Colonic mucosa (tissue), 4 donors: ENCODE data around the gene FAU. TPM values are rescaled to one million over a fixed set of nuclear protein-coding genes. Genes with fewer than 3 reads are reported as not detected.

Source experiments
- DNase-seq: peaks from one replicate; pipeline ENCODE4 v3.0.0-alpha.2; 2020
- H3K27ac ChIP-seq: fragments of 200-600 bp; one replicate; pipeline ENCODE4 v1.8.0; 2021
- H3K27me3 ChIP-seq: fragments of 200-600 bp; one replicate; pipeline ENCODE4 v1.8.0; 2021
- H3K36me3 ChIP-seq: fragments of 200-600 bp; one replicate; pipeline ENCODE4 v1.8.0; 2021
- H3K4me1 ChIP-seq: fragments of 200-600 bp; one replicate; pipeline ENCODE4 v1.8.0; 2021; ENCODE audit warnings: mild to moderate bottlenecking
- H3K4me3 ChIP-seq: fragments of 200-600 bp; one replicate; pipeline ENCODE4 v1.8.0; 2021
- H3K9ac ChIP-seq, 2 donors: one replicate each; pipeline ENCODE4 v1.7.0; 2013; ENCODE audit warnings: control low read depth in 2 of 2, low read depth in 2 of 2, low read length in 2 of 2
- H3K9me3 ChIP-seq: fragments of 200-600 bp; one replicate; pipeline ENCODE4 v1.8.0; 2021
- CTCF ChIP-seq: fragments of 200-600 bp; IDR thresholded peaks from one replicate; pipeline ENCODE4 v1.8.0; 2022; ENCODE audit warnings: antibody characterized with exemption, mild to moderate bottlenecking
- intact Hi-C: fragments of 100-400 bp; cut with DNase I; formaldehyde crosslinking; loops from one replicate; pipeline ENCODE4 v1.14.1; 2022
- total RNA-seq, 2 donors: library from RNA; stranded (reverse); fragmentation: NEBNext Ultra II Directional in 1 of 2; extraction: Animal tissue kit (Norgen Biotek cat#: 25700) in 1 of 2; gene quantifications; one replicate each; pipeline ENCODE4 v1.2.1, GENCODE V29; 2021
- donor health status: healthy.
- donor health status: DM: no; HTN: no; CAD: no.
- donor health status: DM: no; HTN: no; CAD: no.

The FAU gene
- total RNA-seq, 2 donors from 2014 or later, result 752 to 950 TPM

GRCh38 chr11:65114538-65115171, 7.3 kb downstream of the FAU start:
- intact Hi-C loops, result loop anchor here (5.0 to 10.0 kb wide), 3 partner anchors 102 to 267 kb away; partner anchors contain the start of gene ARL2
- Histone ChIP-seq H3K9me3 (no peaks in the 10 kb centered on the region), H3K36me3 (peaks cover 2% of the 10 kb centered on the region), H3K4me3 (no peak overlapping the region), H3K27ac (no peak overlapping the region), H3K9ac (peak overlapping the region in 1 of 2 donors; percentile 35), H3K27me3 (no peaks in the 10 kb centered on the region), H3K4me1 (peaks cover 31% of the 10 kb centered on the region)
- no peak for DNase-seq
- TF ChIP-seq CTCF, result no peak

- DNase-seq, result no peak
- H3K9ac ChIP-seq, result no peak overlapping the region
- peaks cover 31% of the 10 kb centered on the region for H3K4me1 ChIP-seq
- no peak overlapping the region for H3K27ac ChIP-seq
- no peaks in the 10 kb centered on the region for H3K27me3 ChIP-seq
- intact Hi-C loops, result loop anchor here (10.0 kb wide), 1 partner anchor 141 kb away; no protein-coding TSS in a partner anchor
- no peak overlapping the region for H3K4me3 ChIP-seq
- TF ChIP-seq CTCF, result no peak
- H3K36me3 ChIP-seq, result no peaks in the 10 kb centered on the region
- no peaks in the 10 kb centered on the region for H3K9me3 ChIP-seq
Observed at GRCh38 chr11:65113839-65114238, 8.1 kb downstream of the FAU start.

- Histone ChIP-seq H3K9me3 (no peaks in the 10 kb centered on the region), H3K4me1 (peaks cover 31% of the 10 kb centered on the region), H3K9ac (peak overlapping the region; percentile 81 to 83), H3K36me3 (no peaks in the 10 kb centered on the region), H3K4me3 (peak overlapping the region; percentile 57), H3K27me3 (no peaks in the 10 kb centered on the region), H3K27ac (peak overlapping the region; percentile 44)
- intact Hi-C loops, result loop anchor here (10.0 kb wide), 1 partner anchor 141 kb away; no protein-coding TSS in a partner anchor
- no peak for TF ChIP-seq CTCF
- DNase-seq, result no peak
Observed at GRCh38 chr11:65113361-65113756, 8.6 kb downstream of the FAU start.

GRCh38 chr11:65112546-65113360, 9.2 kb downstream of the FAU start:
- peak overlapping the region; percentile 81 to 83 for H3K9ac ChIP-seq
- intact Hi-C loops, result loop anchor here (10.0 kb wide), 1 partner anchor 142 kb away; no protein-coding TSS in a partner anchor
- TF ChIP-seq CTCF, result peak; percentile 90
- H3K36me3 ChIP-seq, result no peaks in the 10 kb centered on the region
- peak; percentile 77 for DNase-seq
- peaks cover 31% of the 10 kb centered on the region for H3K4me1 ChIP-seq
- H3K27me3 ChIP-seq, result no peaks in the 10 kb centered on the region
- H3K27ac ChIP-seq, result peak overlapping the region; percentile 44
- no peaks in the 10 kb centered on the region for H3K9me3 ChIP-seq
- peak overlapping the region; percentile 57 for H3K4me3 ChIP-seq

- Histone ChIP-seq H3K4me1 (peaks cover 31% of the 10 kb centered on the region), H3K4me3 (peak within 1 kb of the TSS; percentile 57), H3K9ac (peak within 1 kb of the TSS; percentile 81 to 83), H3K36me3 (no peaks in the 10 kb centered on the region), H3K27ac (peak within 1 kb of the TSS; percentile 54), H3K27me3 (no peaks in the 10 kb centered on the region), H3K9me3 (no peaks in the 10 kb centered on the region)
- no peak for TF ChIP-seq CTCF
- peak; percentile 98 for DNase-seq
- intact Hi-C loops, result loop anchor here (10.0 kb wide), 1 partner anchor 143 kb away; no protein-coding TSS in a partner anchor
Observed at GRCh38 chr11:65111744-65112545, 10.0 kb downstream of the FAU start, which contains the start of gene TM7SF2. Gene TM7SF2, plus strand, starts transcription at chr11:65111872. Its CDS starts 144 bp downstream, at chr11:65112016.
